ENCODE results near the gene ART5.

- TF ChIP-seq CTCF (IDR thresholded peaks at IDR 0.05; ENCODE audit: poor library complexity), result no peak
- TF ChIP-seq EZH2 (IDR thresholded peaks at IDR 0.05; ENCODE audit: borderline replicate concordance), result no peak
- no peak for TF ChIP-seq EZH2phosphoT487 (IDR thresholded peaks at IDR 0.05; ENCODE audit: low read depth, severe bottlenecking, unreplicated experiment)
Observed at GRCh38 chr11:3635641-3636375, 6.0 kb downstream of the ART5 start.
